ENCODE data around the gene SCFD2.

Gene SCFD2

GRCh38 chr4:52991472-52991871 is 374.4 kb downstream of the SCFD2 start:
- DNase-seq (ENCODE audit: low read depth): no peak
- no peak for TF ChIP-seq CTCF (IDR thresholded peaks at IDR 0.05; ENCODE audit: low read length, missing control alignments)
- no peak overlapping the region for H3K4me3 ChIP-seq (replicated peaks; ENCODE audit: low read depth, low read length)

GRCh38 chr4:52990706-52991105 is 375.2 kb downstream of the SCFD2 start:
- no peak overlapping the region for H3K4me3 ChIP-seq (replicated peaks; ENCODE audit: low read depth, low read length)
- TF ChIP-seq CTCF (IDR thresholded peaks at IDR 0.05; ENCODE audit: low read length, missing control alignments): no peak
- DNase-seq (ENCODE audit: low read depth): no peak

GRCh38 chr4:52989865-52990264 is 376.0 kb downstream of the SCFD2 start:
- no peak for TF ChIP-seq CTCF (IDR thresholded peaks at IDR 0.05; ENCODE audit: low read length, missing control alignments)
- no peak overlapping the region for H3K4me3 ChIP-seq (replicated peaks; ENCODE audit: low read depth, low read length)
- DNase-seq (ENCODE audit: low read depth): no peak

- no peak for TF ChIP-seq CTCF (IDR thresholded peaks at IDR 0.05; ENCODE audit: low read length, missing control alignments)
- H3K4me3 ChIP-seq (replicated peaks; ENCODE audit: low read depth, low read length): no peak overlapping the region
- peak; percentile 29 for DNase-seq (ENCODE audit: low read depth)
Observed at GRCh38 chr4:52987392-52988056, 378.3 kb downstream of the SCFD2 start.

- TF ChIP-seq CTCF (IDR thresholded peaks at IDR 0.05; ENCODE audit: low read length, missing control alignments): no peak
- DNase-seq (ENCODE audit: low read depth): no peak
- H3K4me3 ChIP-seq (replicated peaks; ENCODE audit: low read depth, low read length): no peak overlapping the region
Observed at GRCh38 chr4:52984462-52984881, 381.4 kb downstream of the SCFD2 start.

- DNase-seq (ENCODE audit: low read depth): peak; percentile 73
- peak; percentile 69 for TF ChIP-seq CTCF (IDR thresholded peaks at IDR 0.05; ENCODE audit: low read length, missing control alignments)
- no peak overlapping the region for H3K4me3 ChIP-seq (replicated peaks; ENCODE audit: low read depth, low read length)
Observed at GRCh38 chr4:52983563-52984303, 382.1 kb downstream of the SCFD2 start.

Measured in fibroblast of pulmonary artery (primary cell).